GM19455 (cell line): Measurements from ENCODE around the gene IARS2.
"Not testable (repeated sequence)": the region's sequence is repeated elsewhere in the genome, so short reads cannot be mapped to it uniquely, and the experiment has no call there.

ENCODE experiments used
- ATAC-seq: cut with Tn5 transposase; IDR thresholded peaks from one replicate; pipeline ENCODE4 v1.9.1; 2021; ENCODE audit not compliant: unreplicated experiment

IARS2 gene

GRCh38 chr1:220164116-220164515, 70.2 kb downstream of the IARS2 start:
- ATAC-seq, result no peak

- no peak for ATAC-seq
These were observed 70.6 kb downstream of the IARS2 start for GRCh38 chr1:220164517-220164916.

GRCh38 chr1:220166853-220167252, 72.9 kb downstream of the IARS2 start:
- ATAC-seq, result no peak

GRCh38 chr1:220169887-220170286, 76.0 kb downstream of the IARS2 start:
- not testable (repeated sequence) for ATAC-seq

- ATAC-seq, result no peak
These were observed 77.0 kb downstream of the IARS2 start for GRCh38 chr1:220170836-220171526.

- no peak for ATAC-seq
These were observed 82.6 kb downstream of the IARS2 start for GRCh38 chr1:220176540-220176939.

GRCh38 chr1:220182111-220182510, 88.2 kb downstream of the IARS2 start:
- ATAC-seq, result no peak

GRCh38 chr1:220182656-220183055, 88.7 kb downstream of the IARS2 start:
- no peak for ATAC-seq

- no peak for ATAC-seq
These were observed 90.6 kb downstream of the IARS2 start for GRCh38 chr1:220184506-220184905.

- no peak for ATAC-seq
These were observed 92.8 kb downstream of the IARS2 start for GRCh38 chr1:220186752-220187151.

GRCh38 chr1:220188538-220188937, 94.6 kb downstream of the IARS2 start:
- ATAC-seq, result no peak

- no peak for ATAC-seq
These were observed 95.9 kb downstream of the IARS2 start for GRCh38 chr1:220189750-220190347.

- no peak for ATAC-seq
These were observed 101.8 kb downstream of the IARS2 start for GRCh38 chr1:220195701-220196100.
